K562 (cell line): ENCODE measurements around the gene AGPAT2. TPM values are rescaled to one million over a fixed set of nuclear protein-coding genes. Genes with fewer than 3 reads are reported as not detected.
A peak's percentile ranks its signal among the peaks of the same experiment; 100 is the strongest.

Source experiments
- CBX8 ChIP-seq: fragments of 200-600 bp; sonication (generic); IDR thresholded peaks from 2 replicates; pipeline ENCODE4 v1.6.1; 2012; ENCODE audit warnings: borderline replicate concordance, mixed run types, low read depth, mild to moderate bottlenecking, moderate library complexity, mixed read lengths, low read length, control low read depth, inconsistent platforms; ENCODE audit not compliant: poor library complexity, severe bottlenecking; ENCODE audit errors: extremely low read depth
- DLX4 ChIP-seq: fragments of 250-450 bp; sonication (Bioruptor Pico); IDR thresholded peaks from 2 replicates; pipeline ENCODE4 v1.6.1; 2021; ENCODE audit warnings: mild to moderate bottlenecking
- ETV6 ChIP-seq, 3 experiments: fragments of 150-350 bp in 1 of 3; sonication (generic) in 1 of 3; formaldehyde crosslinking in 1 of 3; IDR thresholded peaks; 2 replicates each; pipeline versions ENCODE4 v1.6.1 to v1.8.0; 2014 to 2022; ENCODE audit warnings: borderline replicate concordance in 2 of 3, low read depth in 2 of 3, antibody characterized with exemption in 1 of 3, low read length in 1 of 3, mild to moderate bottlenecking in 1 of 3, missing genetic modification reagents in 1 of 3
- EWSR1 ChIP-seq: fragments of 450-650 bp; IDR thresholded peaks from 2 replicates; pipeline ENCODE4 v1.6.1; 2018; ENCODE audit warnings: borderline replicate concordance, mild to moderate bottlenecking, low read depth, moderate library complexity; ENCODE audit not compliant: partially characterized antibody
- HDAC2 ChIP-seq: fragments of 450-650 bp; IDR thresholded peaks from 2 replicates; pipeline ENCODE4 v1.6.1; 2016; ENCODE audit warnings: mild to moderate bottlenecking
- HDGF ChIP-seq: fragments of 450-650 bp; IDR thresholded peaks from 2 replicates; pipeline ENCODE4 v1.6.1; 2016
- HEY1 ChIP-seq: fragments of 250-450 bp; sonication (Bioruptor Pico); IDR thresholded peaks from 2 replicates; pipeline ENCODE4 v1.5.0; 2020; ENCODE audit warnings: mild to moderate bottlenecking, moderate library complexity, borderline replicate concordance
- MEIS2 ChIP-seq: fragments of 450-650 bp; IDR thresholded peaks from 2 replicates; pipeline ENCODE4 v1.6.1; 2014; ENCODE audit warnings: mild to moderate bottlenecking; ENCODE audit not compliant: partially characterized antibody
- MTA3 ChIP-seq: fragments of 450-650 bp; formaldehyde crosslinking; IDR thresholded peaks from 2 replicates; pipeline ENCODE4 v1.6.1; 2017; ENCODE audit warnings: mild to moderate bottlenecking, borderline replicate concordance
- NCOA4 ChIP-seq: fragments of 450-650 bp; IDR thresholded peaks from 2 replicates; pipeline ENCODE4 v1.6.1; 2018; ENCODE audit warnings: mild to moderate bottlenecking; ENCODE audit not compliant: partially characterized antibody
- NRF1 ChIP-seq, 2 experiments: fragments of 450-650 bp; IDR thresholded peaks in 1 of 2; conservative IDR thresholded peaks in 1 of 2; 2 replicates each; pipeline ENCODE4 v1.6.1; 2014; ENCODE audit warnings: mild to moderate bottlenecking in 2 of 2
- PHF8 ChIP-seq: fragments of 200-600 bp; sonication (generic); IDR thresholded peaks from 2 replicates; pipeline ENCODE4 v1.6.1; 2012; ENCODE audit warnings: mixed run types, mild to moderate bottlenecking, inconsistent platforms, low read length, moderate library complexity, borderline replicate concordance
- RNF219 ChIP-seq: fragments of 250-450 bp; sonication (Bioruptor Pico); IDR thresholded peaks from 2 replicates; pipeline ENCODE4 v1.5.0; 2022; ENCODE audit warnings: mild to moderate bottlenecking
- SAFB ChIP-seq: fragments of 200-400 bp; formaldehyde crosslinking; IDR thresholded peaks from 2 replicates; pipeline ENCODE4 v1.6.1; 2017; ENCODE audit warnings: low read depth, low read length, borderline replicate concordance
- SPI1 ChIP-seq: IDR thresholded peaks from 2 replicates; pipeline ENCODE4 v1.6.1; 2011; ENCODE audit warnings: low read depth, low read length, control low read depth, borderline replicate concordance
- SREBF2 ChIP-seq: sonication (generic); formaldehyde crosslinking; IDR thresholded peaks from 2 replicates; pipeline ENCODE4 v1.4.0; 2020; ENCODE audit warnings: mild to moderate bottlenecking, missing genetic modification reagents
- TBP ChIP-seq: optimal IDR thresholded peaks from 2 replicates; pipeline ENCODE3; 2011; ENCODE audit warnings: low read depth, low read length, improper control_type of control experiment
- YY1 ChIP-seq, 3 experiments: IDR thresholded peaks; 2 replicates each; pipeline ENCODE4 v1.6.1; 2011; ENCODE audit warnings: low read length in 2 of 3, mild to moderate bottlenecking in 2 of 3, moderate library complexity in 2 of 3, borderline replicate concordance in 1 of 3, control low read depth in 1 of 3, low read depth in 1 of 3; ENCODE audit not compliant: insufficient read depth in 3 of 3, insufficient replicate concordance in 2 of 3, control insufficient read depth in 1 of 3, insufficient read length in 1 of 3; ENCODE audit errors: extremely low read depth in 1 of 3
- ZBTB33 ChIP-seq: sonication (generic); formaldehyde crosslinking; IDR thresholded peaks from 2 replicates; pipeline ENCODE4 v1.8.1; 2023; ENCODE audit warnings: mild to moderate bottlenecking, missing genetic modification reagents
- ZNF589 ChIP-seq: fragments of 200-800 bp; sonication (Bioruptor generic); IDR thresholded peaks from 2 replicates; pipeline ENCODE4 v1.6.1; 2016; ENCODE audit warnings: low read depth, missing genetic modification characterization, missing compliant biosample characterization
- ZNF780A ChIP-seq: fragments of 250-450 bp; sonication (Bioruptor Pico); IDR thresholded peaks from 2 replicates; pipeline ENCODE4 v1.5.0; 2021; ENCODE audit warnings: mild to moderate bottlenecking
- polyA plus RNA-seq, 8 experiments: library from polyadenylated mRNA; depleted of rRNA in 4 of 8; stranded (reverse) in 5 of 8; unstranded in 3 of 8; fragments of >200 nt; fragmentation: Nextera tagmentation in 2 of 8; fragmentation: Illumina TruSeq in 1 of 8; extraction: Ambion mirVana in 2 of 8; extraction: Trizol in 1 of 8; gene quantifications; 2 replicates each; pipeline versions ENCODE4 v1.2.1 to v1.2.3, GENCODE V29; 2011 to 2014; ENCODE audit warnings: inconsistent platforms in 1 of 8, missing spikeins in 1 of 8
- total RNA-seq, 7 experiments: library from RNA; depleted of rRNA in 6 of 7; stranded (reverse); fragments of >200 nt in 6 of 7; fragmentation: Illumina TruSeq in 2 of 7; extraction: Trizol in 2 of 7; gene quantifications; 2 replicates each; pipeline versions ENCODE4 v1.2.1 to v1.2.3, GENCODE V29; 2011 to 2021; ENCODE audit warnings: low replicate concordance in 1 of 7

AGPAT2 gene
- total and polyA plus RNA-seq, 9 of the 15 experiments (the other 6 are each of a cell fraction or from before 2014, with no cell fraction given) = 0.13 to 54.5 (median 23.9) TPM

- TF ChIP-seq CBX8 = no peak
- no peak for TF ChIP-seq MEIS2
- TF ChIP-seq ZNF780A (CRISPR knock-in tag) = no peak
- peak; percentile 87 for TF ChIP-seq SPI1
- TF ChIP-seq MTA3 = peak; percentile 63; the same call in 1 of the 2 replicates
- TF ChIP-seq RNF219 (CRISPR knock-in tag) = no peak
- TF ChIP-seq DLX4 (CRISPR knock-in tag) = no peak
- peak; percentile 9; the same call in 1 of the 2 replicates for TF ChIP-seq HDAC2
- peak; percentile 47; the same call in 1 of the 2 replicates for TF ChIP-seq PHF8
- TF ChIP-seq SAFB = no peak
- 0 out of 2 replicates have a peak, but pooled peaks have one; percentile 20 for TF ChIP-seq HDGF
- no peak for TF ChIP-seq NCOA4
- TF ChIP-seq EWSR1 = no peak
- TF ChIP-seq YY1 (IDR thresholded peaks at IDR 0.05; ENCODE audit: borderline replicate concordance in 1 of 3, control insufficient read depth in 1 of 3, extremely low read depth in 1 of 3, insufficient read depth in 3 of 3, insufficient read length in 1 of 3, insufficient replicate concordance in 2 of 3, low read depth in 1 of 3, low read length in 2 of 3) = peak in 1 of 3 experiments; percentile 28
- peak; percentile 79 for TF ChIP-seq ZBTB33 (CRISPR knock-in tag)
- TF ChIP-seq SREBF2 (CRISPR knock-in tag) = no peak
- 0 out of 4 replicates have a peak, but pooled peaks of 1 of the 2 experiments have one; percentile 26 for TF ChIP-seq NRF1 (conservative IDR thresholded peaks at IDR 0.05 in 1 of 2, IDR thresholded peaks at IDR 0.05 in 1 of 2)
- no peak for TF ChIP-seq TBP
- TF ChIP-seq ETV6 (IDR thresholded peaks at IDR 0.05; ENCODE audit: borderline replicate concordance in 1 of 2, low read depth in 2 of 2, low read length in 1 of 2) = no peak
- no peak for TF ChIP-seq ETV6 (CRISPR knock-in tag; IDR thresholded peaks at IDR 0.05; ENCODE audit: borderline replicate concordance)
- 0 out of 2 replicates have a peak, but pooled peaks have one; percentile 76 for TF ChIP-seq ZNF589
- TF ChIP-seq HEY1 = no peak
These were observed 42.5 kb downstream of the AGPAT2 start (continued) for GRCh38 chr9:136644593-136645351.
